Tibial artery (tissue), 4 donors: ENCODE measurements around the gene TGFBR3.

Experiments used
- DNase-seq, 2 donors: peaks; one replicate each; pipeline ENCODE4 v3.0.0-alpha.2; 2019
- H3K27ac ChIP-seq, 2 donors: fragments of 200-600 bp; sonication (generic) in 1 of 2; 1 replicate in 1 of 2; 2 replicates in 1 of 2; pipeline ENCODE4 v1.5.1; 2018 to 2019; ENCODE audit warnings: mild to moderate bottlenecking in 1 of 2
- H3K27me3 ChIP-seq, 2 donors: fragments of 200-600 bp; sonication (generic) in 1 of 2; one replicate each; pipeline versions ENCODE4 v1.5.1 to v1.6.0; 2016 to 2019
- H3K36me3 ChIP-seq, 3 donors: fragments of 200-600 bp; sonication (generic) in 2 of 3; one replicate each; pipeline ENCODE4 v1.5.1; 2016 to 2019; ENCODE audit warnings: mild to moderate bottlenecking in 2 of 3
- H3K4me1 ChIP-seq, 4 donors: fragments of 200-600 bp; sonication (generic) in 2 of 4; 1 replicate in 3 of 4; 2 replicates in 1 of 4; pipeline ENCODE4 v1.5.1; 2016 to 2019
- H3K4me3 ChIP-seq, 2 donors: fragments of 200-600 bp; sonication (generic) in 1 of 2; 1 replicate in 1 of 2; 2 replicates in 1 of 2; pipeline ENCODE4 v1.5.1; 2018 to 2019; ENCODE audit warnings: mild to moderate bottlenecking in 2 of 2
- H3K9me3 ChIP-seq, 3 donors: fragments of 200-600 bp; sonication (generic) in 1 of 3; one replicate each; pipeline ENCODE4 v1.5.1; 2016 to 2019
- intact Hi-C: fragments of 100-400 bp; cut with DNase I; formaldehyde crosslinking; loops from one replicate; pipeline ENCODE4 v1.15.0; 2023; ENCODE audit warnings: low total_unique reads
- TF ChIP-seq, protein P1 (sequence below), 2 experiments: fragments of 200-600 bp in 1 of 2; fragments of 450-650 bp in 1 of 2; IDR thresholded peaks; one replicate each; pipeline ENCODE4 v1.5.1; 2017 to 2019; ENCODE audit warnings: antibody characterized with exemption in 2 of 2, mild to moderate bottlenecking in 1 of 2, moderate library complexity in 1 of 2

The TGFBR3 gene

GRCh38 chr1:91693557-91693956, 192.4 kb downstream of the TGFBR3 start:
- peak; percentile 70 to 88 for DNase-seq
- H3K36me3 ChIP-seq, result peaks cover 0 to 15% (median 0%) of the 10 kb centered on the region in 3 donors
- no peak overlapping the region for H3K4me3 ChIP-seq
- TF ChIP-seq, protein P1, sequence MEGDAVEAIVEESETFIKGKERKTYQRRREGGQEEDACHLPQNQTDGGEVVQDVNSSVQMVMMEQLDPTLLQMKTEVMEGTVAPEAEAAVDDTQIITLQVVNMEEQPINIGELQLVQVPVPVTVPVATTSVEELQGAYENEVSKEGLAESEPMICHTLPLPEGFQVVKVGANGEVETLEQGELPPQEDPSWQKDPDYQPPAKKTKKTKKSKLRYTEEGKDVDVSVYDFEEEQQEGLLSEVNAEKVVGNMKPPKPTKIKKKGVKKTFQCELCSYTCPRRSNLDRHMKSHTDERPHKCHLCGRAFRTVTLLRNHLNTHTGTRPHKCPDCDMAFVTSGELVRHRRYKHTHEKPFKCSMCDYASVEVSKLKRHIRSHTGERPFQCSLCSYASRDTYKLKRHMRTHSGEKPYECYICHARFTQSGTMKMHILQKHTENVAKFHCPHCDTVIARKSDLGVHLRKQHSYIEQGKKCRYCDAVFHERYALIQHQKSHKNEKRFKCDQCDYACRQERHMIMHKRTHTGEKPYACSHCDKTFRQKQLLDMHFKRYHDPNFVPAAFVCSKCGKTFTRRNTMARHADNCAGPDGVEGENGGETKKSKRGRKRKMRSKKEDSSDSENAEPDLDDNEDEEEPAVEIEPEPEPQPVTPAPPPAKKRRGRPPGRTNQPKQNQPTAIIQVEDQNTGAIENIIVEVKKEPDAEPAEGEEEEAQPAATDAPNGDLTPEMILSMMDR (IDR thresholded peaks at IDR 0.05), result no peak
- H3K9me3 ChIP-seq, result no peaks in the 10 kb centered on the region
- H3K27me3 ChIP-seq, result no peaks in the 10 kb centered on the region
- intact Hi-C loops, result no loop called here
- H3K4me1 ChIP-seq, result peaks cover 0 to 50% (median 16%) of the 10 kb centered on the region in 4 donors
- peak overlapping the region; percentile 60 to 76 for H3K27ac ChIP-seq

GRCh38 chr1:91691525-91691924, 194.4 kb downstream of the TGFBR3 start:
- no peak overlapping the region for H3K27ac ChIP-seq
- no peaks in the 10 kb centered on the region for H3K9me3 ChIP-seq
- H3K4me1 ChIP-seq, result peaks cover 0 to 36% (median 15%) of the 10 kb centered on the region in 4 donors
- TF ChIP-seq, protein P1 (IDR thresholded peaks at IDR 0.05), result no peak
- no peak for DNase-seq
- intact Hi-C loops, result no loop called here
- no peak overlapping the region for H3K4me3 ChIP-seq
- H3K36me3 ChIP-seq, result peaks cover 0 to 15% (median 0%) of the 10 kb centered on the region in 3 donors
- no peaks in the 10 kb centered on the region for H3K27me3 ChIP-seq

GRCh38 chr1:91689641-91690481, 196.1 kb downstream of the TGFBR3 start:
- no peaks in the 10 kb centered on the region for H3K27me3 ChIP-seq
- intact Hi-C loops, result no loop called here
- TF ChIP-seq, protein P1 (IDR thresholded peaks at IDR 0.05), result no peak
- peaks cover 0 to 36% (median 15%) of the 10 kb centered on the region in 4 donors for H3K4me1 ChIP-seq
- H3K36me3 ChIP-seq, result peaks cover 0 to 9% (median 0%) of the 10 kb centered on the region in 3 donors
- peak overlapping the region; percentile 40 to 49 for H3K27ac ChIP-seq
- H3K4me3 ChIP-seq, result no peak overlapping the region
- no peaks in the 10 kb centered on the region for H3K9me3 ChIP-seq
- no peak for DNase-seq

- H3K4me3 ChIP-seq, result no peak overlapping the region
- peaks cover 0 to 18% (median 3%) of the 10 kb centered on the region in 4 donors for H3K4me1 ChIP-seq
- intact Hi-C loops, result no loop called here
- peaks cover 8 to 14% (median 11%) of the 10 kb centered on the region in 3 donors for H3K36me3 ChIP-seq
- no peaks in the 10 kb centered on the region for H3K9me3 ChIP-seq
- no peak for DNase-seq
- no peaks in the 10 kb centered on the region for H3K27me3 ChIP-seq
- no peak overlapping the region for H3K27ac ChIP-seq
- TF ChIP-seq, protein P1 (IDR thresholded peaks at IDR 0.05), result no peak
These were observed 198.5 kb downstream of the TGFBR3 start for GRCh38 chr1:91687452-91687851.

- H3K4me3 ChIP-seq, result no peak overlapping the region
- H3K36me3 ChIP-seq, result peaks cover 8 to 14% (median 11%) of the 10 kb centered on the region in 3 donors
- H3K4me1 ChIP-seq, result peaks cover 0 to 18% (median 3%) of the 10 kb centered on the region in 4 donors
- H3K27ac ChIP-seq, result no peak overlapping the region
- no peak for DNase-seq
- H3K9me3 ChIP-seq, result no peaks in the 10 kb centered on the region
- H3K27me3 ChIP-seq, result no peaks in the 10 kb centered on the region
- TF ChIP-seq, protein P1 (IDR thresholded peaks at IDR 0.05), result no peak
- intact Hi-C loops, result no loop called here
These were observed 200.0 kb downstream of the TGFBR3 start for GRCh38 chr1:91685994-91686393.
